Measurements from ENCODE around the gene CEBPB. TPM values are rescaled to one million over a fixed set of nuclear protein-coding genes. Genes with fewer than 3 reads are reported as not detected.

Gene CEBPB
- total RNA-seq, 2 donors from 2014 or later, result 61.3 to 102 TPM

- Histone ChIP-seq H3K4me3 (no peak overlapping the region), H3K4me1 (peaks cover 0 to 12% of the 10 kb centered on the region in 2 donors), H3K27me3 (no peaks in the 10 kb centered on the region), H3K27ac (peak overlapping the region; percentile 78 to 87), H3K36me3 (no peaks in the 10 kb centered on the region), H3K9me3 (no peaks in the 10 kb centered on the region)
- peak; percentile 91 for DNase-seq (ENCODE audit: low spot score)
- TF ChIP-seq CTCF (IDR thresholded peaks at IDR 0.05), result peak in 1 of 2 donors; percentile 32
These were observed 34.1 kb downstream of the CEBPB start for GRCh38 chr20:50224531-50225255.

- Histone ChIP-seq H3K27me3 (no peaks in the 10 kb centered on the region), H3K9me3 (no peaks in the 10 kb centered on the region), H3K4me1 (peaks cover 0 to 12% of the 10 kb centered on the region in 2 donors), H3K36me3 (no peaks in the 10 kb centered on the region), H3K27ac (no peak overlapping the region), H3K4me3 (no peak overlapping the region)
- no peak for TF ChIP-seq CTCF (IDR thresholded peaks at IDR 0.05)
- DNase-seq (ENCODE audit: low spot score), result no peak
These were observed 35.7 kb downstream of the CEBPB start for GRCh38 chr20:50226093-50226974.

GRCh38 chr20:50227506-50227905 lies 36.9 kb downstream of the CEBPB start:
- no peak overlapping the region for H3K4me3 ChIP-seq
- no peaks in the 10 kb centered on the region for H3K27me3 ChIP-seq
- no peak for TF ChIP-seq CTCF (IDR thresholded peaks at IDR 0.05)
- no peak overlapping the region for H3K27ac ChIP-seq
- H3K36me3 ChIP-seq, result no peaks in the 10 kb centered on the region
- H3K4me1 ChIP-seq, result peaks cover 0 to 12% of the 10 kb centered on the region in 2 donors
- no peaks in the 10 kb centered on the region for H3K9me3 ChIP-seq
- no peak for DNase-seq (ENCODE audit: low spot score)

GRCh38 chr20:50229156-50229607 lies 38.6 kb downstream of the CEBPB start:
- Histone ChIP-seq H3K27me3 (no peaks in the 10 kb centered on the region), H3K9me3 (no peaks in the 10 kb centered on the region), H3K4me1 (peaks cover 0 to 10% of the 10 kb centered on the region in 2 donors), H3K27ac (no peak overlapping the region), H3K4me3 (no peak overlapping the region), H3K36me3 (no peaks in the 10 kb centered on the region)
- TF ChIP-seq CTCF (IDR thresholded peaks at IDR 0.05), result no peak
- DNase-seq (ENCODE audit: low spot score), result no peak

- Histone ChIP-seq H3K27me3 (no peaks in the 10 kb centered on the region), H3K36me3 (no peaks in the 10 kb centered on the region), H3K9me3 (no peaks in the 10 kb centered on the region), H3K4me1 (peaks cover 0 to 2% of the 10 kb centered on the region in 2 donors), H3K4me3 (no peak overlapping the region), H3K27ac (no peak overlapping the region)
- TF ChIP-seq CTCF (IDR thresholded peaks at IDR 0.05), result no peak
- no peak for DNase-seq (ENCODE audit: low spot score)
These were observed 39.6 kb downstream of the CEBPB start for GRCh38 chr20:50230184-50230583.
